ENCODE measurements around the gene GMCL1.
A peak's percentile ranks its signal among the peaks of the same experiment; 100 is the strongest.
"Not testable (repeated sequence)": the region's sequence is repeated elsewhere in the genome, so short reads cannot be mapped to it uniquely, and the experiment has no call there.

The GMCL1 gene

GRCh38 chr2:69863298-69863697 is 33.8 kb downstream of the GMCL1 start:
- DNase-seq: no peak

GRCh38 chr2:69888451-69888850 is 59.0 kb downstream of the GMCL1 start:
- no peak for DNase-seq

DNA sequence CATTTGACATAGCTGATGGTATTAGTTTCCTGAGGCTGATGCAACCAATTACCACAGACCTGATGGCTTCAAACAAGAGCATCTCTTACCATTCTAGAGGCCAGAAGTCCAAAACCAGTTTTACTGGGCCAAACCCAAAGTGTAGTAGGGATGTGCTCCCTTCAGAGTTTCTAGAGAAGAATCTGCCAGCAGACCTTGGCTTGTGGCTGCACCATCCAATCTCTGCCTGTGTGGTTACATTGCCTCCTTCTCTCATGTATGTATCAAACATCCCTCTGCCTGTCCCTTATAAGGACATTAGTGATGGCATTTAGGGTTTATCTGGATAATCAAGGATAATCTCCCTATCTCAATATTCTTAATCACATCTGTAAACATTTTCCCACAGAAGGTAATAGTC is 59.8 kb downstream of the GMCL1 start:
- no peak for DNase-seq

GRCh38 chr2:69890881-69891280 is 61.4 kb downstream of the GMCL1 start:
- no peak for DNase-seq

DNA sequence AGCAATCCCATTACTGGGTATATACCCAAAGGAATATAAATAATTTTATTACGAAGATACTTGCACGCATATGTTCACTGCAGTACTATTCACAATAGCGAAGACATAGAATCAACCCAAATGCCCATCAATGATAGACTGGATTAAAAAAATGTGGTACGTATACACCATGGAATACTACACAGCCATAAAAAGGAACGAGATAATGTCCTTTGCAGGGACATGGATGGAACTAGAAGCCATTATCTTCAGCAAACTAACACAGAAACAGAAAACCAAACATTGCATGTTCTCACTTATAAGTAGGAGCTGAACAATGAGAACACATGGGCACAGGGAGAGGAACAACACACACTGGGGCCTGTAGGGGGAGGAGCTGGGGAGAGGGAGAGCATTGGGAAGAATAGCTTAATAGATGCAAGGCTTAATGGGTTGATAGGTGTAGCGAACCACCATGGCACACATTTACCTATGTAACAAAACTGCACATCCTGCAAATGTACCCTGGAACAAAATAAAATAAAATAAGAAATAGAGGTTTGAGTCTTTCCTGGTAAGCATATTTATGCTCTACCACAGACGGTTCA is 63.5 kb downstream of the GMCL1 start:
- not testable (repeated sequence) for DNase-seq

- DNase-seq: peak; percentile 89
Measured at GRCh38 chr2:69893684-69894551, 64.5 kb downstream of the GMCL1 start, which contains the start of gene SNRNP27. TSS of gene SNRNP27 (plus strand) at chr2:69893956. CDS start at chr2:69893985, 29 bp downstream.

DNA sequence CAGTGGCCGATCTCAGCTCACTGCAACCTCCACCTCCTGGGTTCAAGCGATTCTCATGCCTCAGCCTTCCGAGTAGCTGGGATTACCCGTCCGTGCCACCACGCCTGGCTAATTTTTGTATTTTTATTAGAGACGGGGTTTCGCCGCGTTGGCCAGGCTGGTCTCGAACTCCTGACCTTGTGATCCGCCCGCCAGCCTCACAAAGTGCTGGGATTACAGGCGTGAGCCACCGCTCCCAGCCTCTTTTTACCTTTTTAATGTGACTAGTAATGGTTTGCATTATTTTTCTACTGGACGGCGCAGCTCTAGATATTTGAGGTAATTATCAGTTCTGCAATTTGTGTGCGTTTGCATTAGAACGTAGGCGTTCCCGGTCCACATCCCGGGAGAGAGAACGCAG is 65.3 kb downstream of the GMCL1 start:
- not testable (repeated sequence) for DNase-seq

- peak; percentile 16 for DNase-seq
Measured at GRCh38 chr2:69902213-69902922, 72.9 kb downstream of the GMCL1 start.

- no peak for DNase-seq
Measured at GRCh38 chr2:69907216-69907615, 77.8 kb downstream of the GMCL1 start.

- peak; percentile 68 for DNase-seq
Measured at GRCh38 chr2:69911985-69912563, 82.6 kb downstream of the GMCL1 start.

DNA sequence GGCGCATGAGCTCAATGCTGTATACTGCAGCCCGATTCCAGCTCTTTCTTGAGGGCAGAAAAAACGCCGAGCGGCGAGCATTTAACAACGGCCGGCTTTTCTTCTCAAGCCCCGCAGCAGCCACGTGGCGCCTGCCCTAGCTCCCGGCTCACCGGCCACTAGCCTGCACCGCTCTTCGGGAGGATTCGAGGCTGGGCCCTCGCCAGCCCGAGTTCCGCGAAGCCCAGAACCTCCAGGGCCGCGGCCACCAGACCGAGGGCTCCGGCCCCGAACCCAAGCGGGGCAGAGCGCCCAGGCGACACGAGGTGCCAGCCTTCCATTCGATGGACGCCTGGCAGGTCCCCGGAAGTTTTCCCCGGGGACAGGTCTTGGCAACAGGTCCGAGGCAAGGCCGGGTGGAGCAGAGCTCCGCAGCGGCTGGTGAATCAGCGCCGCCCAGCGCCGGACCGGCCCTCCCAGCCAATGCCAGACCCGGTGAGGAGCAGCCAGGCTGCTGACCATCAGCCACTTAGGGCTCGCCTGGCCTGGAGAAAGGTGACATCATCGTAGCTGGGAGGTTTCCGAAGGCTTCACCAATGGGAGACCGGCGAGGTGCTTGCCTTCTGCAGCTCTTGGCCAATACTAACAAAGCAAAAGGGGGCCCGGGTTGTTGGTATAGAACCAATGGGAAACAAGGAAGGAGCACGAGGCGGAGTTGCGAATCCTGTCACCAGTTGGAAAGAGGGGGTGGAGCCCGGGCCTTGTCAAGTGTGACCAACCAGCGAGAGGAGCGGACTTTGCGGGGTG is 84.9 kb downstream of the GMCL1 start:
- DNase-seq: peak; percentile 100

DNA sequence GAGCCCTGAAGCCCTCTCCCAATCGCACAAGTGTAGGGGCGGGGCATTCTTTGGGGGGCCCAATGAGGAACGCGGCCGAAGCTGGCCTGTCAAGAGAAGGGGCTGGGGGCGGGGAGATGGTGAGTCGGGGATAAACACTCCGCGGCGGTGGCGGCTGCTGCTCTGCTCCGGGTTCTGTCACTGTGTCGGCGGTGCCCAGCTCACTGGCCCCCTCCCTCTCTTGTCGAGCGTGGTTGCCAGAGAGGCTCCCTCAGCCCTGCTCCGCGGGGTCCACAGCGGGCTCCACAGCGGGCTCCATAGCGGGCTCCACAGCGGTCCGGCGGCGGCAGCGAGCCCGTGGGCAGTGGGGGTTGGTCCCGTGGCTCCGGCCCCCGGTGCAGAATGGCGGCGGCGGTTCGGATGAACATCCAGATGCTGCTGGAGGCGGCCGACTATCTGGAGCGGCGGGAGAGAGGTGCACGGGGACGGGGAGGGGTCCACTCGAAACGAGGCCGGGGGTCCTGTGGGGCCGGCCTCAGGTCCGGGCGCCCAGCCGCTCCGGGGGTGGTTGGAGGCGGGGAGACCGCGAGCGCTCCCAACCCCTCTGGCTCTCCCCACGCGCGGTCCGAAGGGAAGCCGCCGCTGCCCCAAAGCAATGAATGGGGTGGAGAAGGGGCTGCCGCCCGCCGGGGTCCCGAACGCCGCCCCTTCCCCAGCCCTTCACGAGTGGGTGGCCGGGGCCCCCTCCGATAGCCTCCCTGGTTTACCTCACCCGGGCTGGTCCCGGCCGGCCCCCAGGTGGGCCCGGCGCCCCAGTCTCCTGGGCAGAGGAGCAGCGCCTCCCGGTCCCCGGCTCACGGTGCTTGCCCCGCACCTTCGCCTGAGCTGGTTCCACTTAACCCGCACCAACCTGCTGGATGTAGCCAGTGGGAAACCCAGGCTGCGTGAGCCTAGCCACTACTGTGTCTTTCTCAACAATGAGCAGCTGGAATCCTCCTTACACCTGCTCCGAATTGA is 85.8 kb downstream of the GMCL1 start, which contains the start of gene MXD1:
Gene MXD1, plus strand, starts transcription at position 160 of the 996 bp plus-strand sequence. Its CDS starts 222 bp downstream, at position 382.
- no peak for DNase-seq

DNA sequence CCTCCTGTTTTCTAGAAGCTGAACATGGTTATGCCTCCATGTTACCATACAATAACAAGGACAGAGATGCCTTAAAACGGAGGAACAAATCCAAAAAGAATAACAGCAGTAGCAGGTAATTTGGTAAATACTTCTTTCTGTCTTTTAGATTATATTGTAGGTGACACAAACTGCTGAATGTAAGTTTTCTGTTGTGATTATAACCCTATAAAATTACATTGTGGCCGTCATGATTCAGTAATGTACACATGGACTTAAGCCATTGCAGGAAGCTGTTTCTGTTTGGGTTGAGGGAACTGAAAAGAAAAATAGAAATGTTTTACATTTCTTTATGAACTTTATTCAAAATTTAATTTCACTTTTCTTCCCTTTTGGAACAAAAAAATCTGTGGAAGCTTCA is 86.6 kb downstream of the GMCL1 start:
- no peak for DNase-seq

- no peak for DNase-seq
Measured at GRCh38 chr2:69917852-69918251, 88.4 kb downstream of the GMCL1 start.

- no peak for DNase-seq
Measured at GRCh38 chr2:69918401-69918800, 88.9 kb downstream of the GMCL1 start.

DNA sequence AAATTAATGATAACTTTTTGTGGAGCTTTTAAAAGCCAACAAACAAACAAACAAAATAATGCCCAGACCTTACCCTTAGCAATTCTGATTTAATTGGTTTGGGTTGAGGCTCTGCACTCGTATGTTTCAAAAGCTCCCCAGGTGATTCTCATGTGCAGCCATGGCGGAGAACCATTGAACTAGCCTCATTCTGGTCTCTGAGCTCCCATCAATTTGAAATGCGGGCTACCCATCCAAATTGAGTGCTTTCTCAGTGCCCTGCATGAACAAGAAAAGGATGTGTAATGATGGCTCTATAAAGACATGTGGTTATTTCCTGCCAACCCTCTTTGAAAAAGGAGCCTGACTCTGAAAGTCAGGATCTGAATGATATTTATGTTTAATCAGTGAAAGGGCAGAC is 93.7 kb downstream of the GMCL1 start:
- DNase-seq: no peak

DNA sequence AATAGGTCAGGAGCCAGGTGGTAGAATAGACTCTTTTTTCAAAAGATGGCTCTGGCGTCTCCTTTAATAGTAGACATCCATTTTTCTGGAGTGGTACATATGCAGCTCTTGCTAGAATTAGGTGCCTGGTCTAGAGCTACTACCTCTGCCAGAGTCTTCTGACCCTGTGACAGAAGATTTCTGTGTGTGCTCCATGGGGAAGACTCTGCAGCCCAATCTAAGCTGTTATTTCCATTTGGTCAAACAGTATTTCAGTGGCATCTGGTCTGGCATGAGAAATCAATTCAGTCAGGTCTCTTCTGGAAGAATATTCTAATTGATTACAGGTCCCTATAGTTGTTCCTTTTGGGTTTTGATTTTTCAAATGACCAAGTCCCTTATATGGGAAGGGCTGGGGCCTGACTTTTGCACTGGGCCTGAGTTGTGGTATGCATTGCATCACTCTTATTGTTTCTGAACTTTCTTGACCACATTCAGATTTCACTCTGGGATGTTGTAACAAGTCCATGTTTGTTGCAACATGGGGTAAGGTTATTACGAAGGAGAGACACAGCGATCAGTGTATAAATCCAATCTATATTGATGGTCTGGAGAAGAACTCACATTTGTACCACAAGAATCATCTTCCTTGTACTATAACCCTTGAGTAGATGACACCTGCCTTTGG is 97.5 kb downstream of the GMCL1 start:
- DNase-seq: no peak

All from activated CD4-positive, alpha-beta T cell treated with anti-CD3 and anti-CD28 coated beads, Interleukin-2, Interleukin-6, amounts not matched to agents 100 ng/mL and 50 ng/mL, durations not matched to agents 16 hours and 8 hours (primary cell).